Measurements from ENCODE around the gene PCNX3.
"Not testable (repeated sequence)": the region's sequence is repeated elsewhere in the genome, so short reads cannot be mapped to it uniquely, and the experiment has no call there.

Gene PCNX3

DNA sequence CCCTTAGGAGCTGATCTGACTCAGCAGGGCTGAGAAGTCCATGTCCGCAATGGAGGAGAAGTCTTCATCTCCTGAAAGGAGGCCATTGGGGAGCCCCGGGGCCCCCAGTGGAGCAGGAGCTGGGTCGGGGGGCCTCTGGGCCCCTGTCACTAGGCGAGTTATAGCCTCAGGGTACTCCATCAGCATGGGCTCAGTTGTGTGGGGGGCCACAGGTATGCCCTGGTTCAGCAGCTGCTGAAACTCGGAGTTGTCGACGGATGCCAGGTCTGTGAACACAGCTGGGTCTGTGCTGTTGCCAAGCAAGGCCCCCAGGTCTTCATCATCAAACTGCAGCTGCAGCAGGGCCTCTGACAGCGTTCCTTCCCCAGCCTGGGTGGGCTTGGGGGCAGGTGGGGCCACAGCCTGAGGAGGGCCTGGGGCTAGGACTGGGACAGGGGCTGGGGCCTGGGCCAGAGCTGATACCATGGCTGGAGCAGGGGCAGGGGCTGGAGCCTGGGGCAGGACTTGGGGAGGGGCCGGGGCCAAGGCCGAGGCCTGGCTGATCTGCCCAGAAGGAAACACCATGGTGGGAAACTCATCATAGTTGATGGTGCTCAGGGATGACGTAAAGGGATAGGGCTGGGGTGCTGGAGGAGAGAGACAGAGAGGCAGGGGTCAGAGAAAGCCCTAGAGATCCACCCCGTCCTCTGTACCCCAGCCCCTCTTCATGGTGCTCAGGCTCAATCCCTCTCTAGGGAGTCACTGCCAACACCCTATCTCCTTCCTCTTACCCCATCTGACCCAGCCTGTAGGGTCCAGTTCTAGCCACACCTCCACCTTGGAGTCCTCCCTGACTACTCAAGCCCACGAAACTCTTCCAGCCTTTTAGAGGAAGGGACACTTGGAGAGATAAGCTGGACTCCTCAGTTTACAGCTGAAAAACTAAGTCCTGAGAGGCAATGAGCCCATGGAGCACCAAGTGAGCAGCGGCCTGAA, 39.1 kb downstream of the PCNX3 start:
- ChIA-PET CTCF (interaction anchor here (0.6 to 1.0 kb wide), 2 partner anchors 16 kb away, joined by 3 to 5 read pairs; partner anchors contain the start of gene SIPA1), POLR2A (ENCODE audit: low non-redundant PET) (no interaction called here)
- H3K27ac ChIP-seq: peak overlapping the region; percentile 95
- TF ChIP-seq, protein P1, sequence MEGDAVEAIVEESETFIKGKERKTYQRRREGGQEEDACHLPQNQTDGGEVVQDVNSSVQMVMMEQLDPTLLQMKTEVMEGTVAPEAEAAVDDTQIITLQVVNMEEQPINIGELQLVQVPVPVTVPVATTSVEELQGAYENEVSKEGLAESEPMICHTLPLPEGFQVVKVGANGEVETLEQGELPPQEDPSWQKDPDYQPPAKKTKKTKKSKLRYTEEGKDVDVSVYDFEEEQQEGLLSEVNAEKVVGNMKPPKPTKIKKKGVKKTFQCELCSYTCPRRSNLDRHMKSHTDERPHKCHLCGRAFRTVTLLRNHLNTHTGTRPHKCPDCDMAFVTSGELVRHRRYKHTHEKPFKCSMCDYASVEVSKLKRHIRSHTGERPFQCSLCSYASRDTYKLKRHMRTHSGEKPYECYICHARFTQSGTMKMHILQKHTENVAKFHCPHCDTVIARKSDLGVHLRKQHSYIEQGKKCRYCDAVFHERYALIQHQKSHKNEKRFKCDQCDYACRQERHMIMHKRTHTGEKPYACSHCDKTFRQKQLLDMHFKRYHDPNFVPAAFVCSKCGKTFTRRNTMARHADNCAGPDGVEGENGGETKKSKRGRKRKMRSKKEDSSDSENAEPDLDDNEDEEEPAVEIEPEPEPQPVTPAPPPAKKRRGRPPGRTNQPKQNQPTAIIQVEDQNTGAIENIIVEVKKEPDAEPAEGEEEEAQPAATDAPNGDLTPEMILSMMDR (conservative IDR thresholded peaks at IDR 0.05; ENCODE audit: low read depth): no peak
- DNase-seq (ENCODE audit: low spot score): no peak

DNA sequence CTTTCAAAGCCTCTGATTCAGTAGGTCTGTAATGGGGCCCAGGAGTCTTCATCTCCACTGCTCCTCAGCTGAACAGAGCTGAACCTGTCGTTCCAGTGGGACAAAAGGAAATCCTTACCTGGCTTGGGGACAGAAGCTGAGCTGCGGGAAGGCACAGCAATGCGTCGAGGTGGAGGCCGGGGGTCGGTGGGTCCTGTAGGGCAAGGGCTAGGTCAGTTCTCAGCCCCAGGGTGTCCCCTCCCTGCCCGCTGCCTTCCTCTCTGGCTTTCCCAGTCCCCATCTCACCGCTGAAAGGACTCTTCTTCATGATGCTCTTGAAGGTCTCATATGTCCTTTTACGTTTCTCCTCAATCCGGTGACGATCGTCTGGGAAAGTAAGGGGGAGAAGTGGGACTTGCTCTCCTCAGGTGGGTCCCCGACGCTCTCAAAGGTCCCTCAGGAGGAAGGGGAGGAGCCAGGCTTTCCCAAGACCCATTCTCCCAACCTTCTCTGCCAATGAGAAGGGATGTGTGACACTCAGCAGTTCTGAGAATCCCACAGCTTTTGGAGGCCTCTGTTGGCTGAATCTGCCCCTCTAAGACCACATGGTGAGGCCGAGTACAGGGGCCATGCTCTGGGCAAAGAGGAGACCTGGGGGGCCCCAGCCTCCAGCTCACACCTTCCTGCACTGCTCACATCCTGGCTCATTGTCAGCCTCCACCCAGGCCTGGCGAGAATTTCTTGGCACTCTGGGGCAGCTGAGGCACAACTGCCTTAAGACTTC, 40.2 kb downstream of the PCNX3 start:
- peak overlapping the region; percentile 95 for H3K27ac ChIP-seq
- TF ChIP-seq, protein P1 (conservative IDR thresholded peaks at IDR 0.05; ENCODE audit: low read depth): no peak
- no peak for DNase-seq (ENCODE audit: low spot score)
- ChIA-PET CTCF (interaction anchor here (1.0 kb wide), 1 partner anchor 17 kb away, joined by 5 read pairs; the partner anchor contains the start of gene SIPA1), POLR2A (ENCODE audit: low non-redundant PET) (no interaction called here)

DNA sequence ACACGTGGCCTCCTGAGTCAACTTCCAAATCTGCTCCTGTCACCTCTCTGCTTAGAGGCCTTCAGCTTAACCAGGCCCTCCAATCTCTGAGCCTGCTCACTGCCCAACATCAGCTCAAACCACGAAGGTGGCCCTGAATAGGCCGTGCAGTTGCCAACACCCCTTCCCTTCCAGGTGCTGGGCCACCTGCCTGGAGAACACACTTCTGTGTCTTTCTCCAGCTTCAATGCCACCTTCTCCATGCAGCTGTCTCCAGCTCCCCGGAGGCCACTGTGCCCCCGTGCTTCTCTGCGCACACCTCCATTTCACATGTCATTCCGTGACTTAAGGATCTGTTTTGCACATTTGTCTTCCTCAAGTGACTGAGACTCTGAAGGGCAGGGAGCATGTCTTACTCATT, 41.9 kb downstream of the PCNX3 start:
- TF ChIP-seq, protein P1 (conservative IDR thresholded peaks at IDR 0.05; ENCODE audit: low read depth): no peak
- H3K27ac ChIP-seq: peak overlapping the region; percentile 28
- ChIA-PET POLR2A (ENCODE audit: low non-redundant PET) (no interaction called here), CTCF (no interaction called here)
- no peak for DNase-seq (ENCODE audit: low spot score)

DNA sequence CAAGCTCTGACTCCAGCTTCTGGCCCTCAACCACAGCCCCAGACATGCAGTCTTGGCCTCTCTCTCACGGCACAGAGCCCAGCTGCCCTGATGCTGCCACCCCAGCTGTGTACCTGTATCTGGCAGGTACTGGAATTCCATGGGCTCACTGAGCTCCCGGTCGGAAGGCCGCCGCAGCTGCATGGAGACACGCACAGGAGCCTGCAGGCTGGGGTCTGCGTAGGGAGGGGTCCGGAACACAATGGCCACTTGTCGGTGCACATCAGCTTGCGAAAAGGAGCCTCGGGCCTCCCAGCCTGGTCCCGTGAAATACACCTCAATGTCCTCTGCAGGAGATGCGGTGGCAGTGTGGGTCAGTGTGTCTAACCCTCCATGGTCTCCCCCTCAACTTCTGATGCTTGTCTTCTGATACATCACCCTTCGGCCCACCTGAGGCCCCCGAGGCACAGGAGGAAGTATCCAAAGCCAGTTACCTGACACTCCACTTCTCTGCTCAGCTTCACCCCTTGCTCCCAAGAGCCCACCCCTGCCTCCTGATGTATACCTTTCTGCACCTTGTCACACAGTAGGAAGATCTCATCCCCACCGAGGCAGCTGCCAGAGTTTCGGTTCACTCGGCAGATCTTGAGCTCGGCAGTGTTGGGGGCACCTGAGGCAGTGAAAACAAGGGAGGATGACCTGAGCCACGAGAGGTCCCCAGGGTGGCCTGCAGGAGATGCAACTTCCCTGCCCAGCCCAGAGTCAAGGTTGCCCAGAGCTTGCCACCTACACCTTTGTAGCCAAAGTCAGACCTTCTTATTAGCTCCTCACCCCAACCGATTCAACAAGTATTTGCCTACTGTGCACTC, 42.8 kb downstream of the PCNX3 start:
- TF ChIP-seq, protein P1 (conservative IDR thresholded peaks at IDR 0.05; ENCODE audit: low read depth): no peak
- H3K27ac ChIP-seq: peak overlapping the region; percentile 28; the same call in 1 of the 2 replicates
- ChIA-PET CTCF (interaction anchor here (0.6 kb wide), 2 partner anchors 8 to 227 kb away, joined by 4 read pairs; no protein-coding TSS in a partner anchor), POLR2A (ENCODE audit: low non-redundant PET) (no interaction called here)
- DNase-seq (ENCODE audit: low spot score): no peak

DNA sequence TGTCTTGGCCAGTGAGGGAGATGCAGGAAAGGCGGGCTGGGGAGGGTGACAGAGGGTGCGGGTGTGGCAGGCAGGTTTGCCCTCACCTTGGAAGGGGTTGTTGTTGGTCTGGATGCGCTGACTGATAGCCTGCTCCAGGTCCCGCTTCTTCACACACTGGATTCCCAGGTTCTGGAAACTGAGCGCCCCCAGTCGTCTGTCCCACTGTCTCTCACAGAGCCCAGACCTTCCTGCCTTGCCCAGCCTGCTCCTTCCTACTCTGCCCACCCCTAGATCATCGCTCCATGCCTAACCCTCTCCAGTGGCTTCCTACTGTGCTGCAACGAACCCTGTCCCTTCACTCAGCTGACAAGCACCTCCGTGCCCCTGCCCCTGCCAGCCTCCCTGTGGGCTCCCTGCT, 44.5 kb downstream of the PCNX3 start:
- H3K27ac ChIP-seq: 0 out of 2 replicates have a peak overlapping the region, but pooled peaks have one; percentile 8
- CTCF ChIA-PET: no interaction called here

DNA sequence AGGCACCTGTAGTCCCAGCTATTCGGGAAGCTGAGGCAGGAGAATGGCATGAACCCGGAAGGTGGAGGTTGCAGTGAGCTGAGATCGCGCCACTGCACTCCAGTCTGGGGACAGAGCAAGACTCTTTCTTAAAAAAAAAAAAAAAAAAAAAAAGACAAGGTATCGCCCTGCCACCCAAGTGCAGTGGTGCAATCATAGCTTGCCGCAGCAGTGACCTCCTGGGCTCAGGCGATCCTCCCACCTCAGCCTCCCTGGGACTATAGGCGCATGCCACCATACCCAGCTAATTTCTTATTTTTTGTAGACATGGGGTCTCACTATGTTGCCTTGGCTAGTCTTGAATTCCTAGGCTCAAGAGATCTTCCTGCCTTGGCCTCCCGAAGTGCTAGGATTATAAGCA, 45.3 kb downstream of the PCNX3 start:
- DNase-seq (ENCODE audit: low spot score); POLR2A ChIA-PET (ENCODE audit: low non-redundant PET); CTCF ChIA-PET: not testable (repeated sequence)
- H3K27ac ChIP-seq: 0 out of 2 replicates have a peak overlapping the region, but pooled peaks have one; percentile 9

More for the DNA sequence above, 44.5 kb downstream of the PCNX3 start:
- TF ChIP-seq, protein P1 (conservative IDR thresholded peaks at IDR 0.05; ENCODE audit: low read depth): no peak
- DNase-seq (ENCODE audit: low spot score): no peak
- POLR2A ChIA-PET (ENCODE audit: low non-redundant PET): no interaction called here

All from RWPE1 (cell line).